HG03159 (cell line): ENCODE data around the gene TAF3.
"Not testable (repeated sequence)": the region's sequence is repeated elsewhere in the genome, so short reads cannot be mapped to it uniquely, and the experiment has no call there.

Experiments
- ATAC-seq: cut with Tn5 transposase; IDR thresholded peaks from one replicate; pipeline ENCODE4 v1.9.1; 2021; ENCODE audit warnings: mild to moderate bottlenecking, moderate library complexity; ENCODE audit not compliant: unreplicated experiment

Gene TAF3

DNA sequence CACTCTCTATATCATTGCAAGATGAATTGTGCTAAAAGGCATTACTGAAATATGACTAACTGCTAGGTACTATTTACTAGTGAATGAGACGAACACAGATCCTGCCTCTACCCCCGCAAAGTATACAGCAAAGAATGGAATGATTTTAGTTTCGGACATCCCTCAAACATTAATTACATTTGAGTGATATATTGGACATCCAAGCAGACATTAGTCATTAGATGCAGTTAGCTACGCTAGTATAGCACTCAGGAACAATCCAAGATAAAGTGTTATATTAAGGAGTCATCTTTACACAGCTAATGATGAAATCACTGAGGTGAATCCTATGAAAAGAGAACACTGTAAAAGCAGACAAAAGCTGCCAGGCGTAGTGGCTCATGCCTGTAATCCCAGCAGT lies 7.3 kb upstream of the TAF3 start:
- ATAC-seq, result no peak

DNA sequence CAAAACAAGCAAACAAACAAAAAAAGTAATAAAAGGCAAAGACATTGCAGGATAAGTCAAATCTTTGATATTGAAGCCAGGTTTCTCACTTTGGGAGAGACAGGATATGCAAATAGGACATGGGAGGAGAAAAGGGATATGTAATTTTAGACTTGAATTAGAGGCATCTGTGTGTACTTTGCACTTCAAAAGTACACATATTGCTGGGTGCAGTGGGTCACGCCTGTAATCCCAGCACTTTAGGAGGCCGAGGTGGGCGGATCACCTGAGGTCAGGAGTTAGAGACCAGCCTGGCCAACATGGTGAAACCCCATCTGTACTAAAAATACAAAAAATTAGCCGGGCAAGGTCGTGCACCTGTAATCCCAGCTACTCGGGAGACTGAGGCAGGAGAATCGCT lies 6.6 kb upstream of the TAF3 start:
- ATAC-seq, result not testable (repeated sequence)

DNA sequence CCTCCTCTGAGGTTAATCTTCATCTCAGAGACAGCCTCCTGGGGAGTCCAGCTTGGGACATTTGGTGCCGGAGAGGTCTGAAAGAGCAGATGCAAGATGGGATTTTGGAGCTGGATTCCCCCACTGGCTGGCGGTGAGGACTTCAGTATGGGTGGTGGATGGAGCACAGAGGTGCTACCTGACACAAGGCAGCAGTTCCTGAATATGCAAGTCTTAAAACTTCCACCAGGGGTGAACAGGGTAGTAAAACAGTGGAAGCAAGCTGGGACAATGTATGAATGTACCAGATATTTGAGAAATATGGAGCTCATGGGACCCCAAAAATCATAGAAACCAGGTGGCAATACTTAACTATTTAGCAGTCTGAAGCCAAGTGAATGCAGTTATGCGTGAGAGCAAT lies 4.8 kb upstream of the TAF3 start:
- no peak for ATAC-seq

DNA sequence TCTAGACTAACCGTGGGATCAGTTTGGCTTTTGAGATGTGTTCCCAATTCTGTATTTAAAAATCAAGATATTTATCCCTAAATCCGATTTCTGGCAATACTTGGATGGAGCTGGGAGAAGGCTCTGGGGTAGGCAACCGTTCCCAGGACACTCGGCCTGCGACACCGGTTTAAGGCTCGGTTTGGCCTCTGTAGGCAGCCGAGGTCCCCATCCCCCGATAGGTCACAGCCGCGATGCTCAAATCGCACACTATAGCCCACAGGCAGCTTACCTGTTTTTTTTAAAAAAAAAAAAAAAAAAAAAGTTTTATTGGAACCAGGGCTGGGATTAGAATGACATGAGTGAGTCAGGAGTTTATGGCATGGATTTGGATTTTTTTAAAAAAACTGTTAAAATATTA lies 729 bp upstream of the TAF3 start:
- ATAC-seq, result no peak

DNA sequence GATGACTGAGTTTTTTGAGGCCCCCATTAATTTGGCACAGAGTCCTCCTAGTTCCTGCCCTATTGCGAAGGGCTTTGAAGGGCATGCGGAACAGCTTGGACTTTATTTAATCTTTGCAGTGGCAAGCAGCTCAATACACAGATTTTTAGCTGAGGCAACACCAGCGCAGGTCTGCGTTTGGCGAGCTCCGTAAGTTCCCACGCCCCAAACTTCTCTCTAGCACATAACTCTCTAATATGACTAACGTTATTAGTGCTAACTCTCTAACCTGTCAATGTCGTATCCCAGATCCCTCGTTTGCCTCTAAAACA lies 366 bp upstream of the TAF3 start:
- peak; percentile 23 for ATAC-seq

DNA sequence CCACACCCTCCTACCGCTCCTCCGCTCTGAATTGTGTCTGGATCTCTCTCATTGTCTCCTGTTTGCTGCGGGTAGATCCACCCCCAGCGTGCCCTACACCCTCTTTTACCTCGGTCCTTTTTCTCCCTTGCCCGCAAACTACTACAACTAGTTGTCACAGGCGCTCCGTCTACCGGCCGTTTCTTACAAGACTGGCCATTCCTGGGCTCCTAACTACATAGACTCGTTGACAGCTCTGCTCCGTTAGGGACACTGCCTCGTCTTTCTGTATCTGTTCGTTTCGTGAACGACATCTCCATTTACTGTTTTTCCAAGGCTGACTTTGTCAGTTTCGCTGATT lies 786 bp downstream of the TAF3 start:
- ATAC-seq, result peak; percentile 40

DNA sequence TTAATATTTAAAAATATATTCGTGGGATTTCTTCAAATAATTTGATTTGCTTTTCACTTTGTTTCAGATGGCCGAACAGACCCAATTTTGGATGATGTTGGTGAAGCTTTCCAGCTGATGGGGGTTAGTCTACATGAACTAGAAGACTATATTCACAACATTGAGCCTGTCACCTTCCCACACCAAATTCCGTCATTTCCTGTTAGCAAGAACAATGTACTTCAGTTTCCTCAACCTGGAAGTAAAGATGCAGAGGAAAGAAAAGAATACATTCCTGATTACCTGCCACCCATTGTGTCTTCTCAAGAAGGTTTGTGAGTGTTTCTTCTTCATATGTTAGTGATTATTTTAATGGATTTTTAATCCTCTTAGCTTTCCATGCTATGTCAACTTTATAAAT lies 5.9 kb downstream of the TAF3 start:
- no peak for ATAC-seq

DNA sequence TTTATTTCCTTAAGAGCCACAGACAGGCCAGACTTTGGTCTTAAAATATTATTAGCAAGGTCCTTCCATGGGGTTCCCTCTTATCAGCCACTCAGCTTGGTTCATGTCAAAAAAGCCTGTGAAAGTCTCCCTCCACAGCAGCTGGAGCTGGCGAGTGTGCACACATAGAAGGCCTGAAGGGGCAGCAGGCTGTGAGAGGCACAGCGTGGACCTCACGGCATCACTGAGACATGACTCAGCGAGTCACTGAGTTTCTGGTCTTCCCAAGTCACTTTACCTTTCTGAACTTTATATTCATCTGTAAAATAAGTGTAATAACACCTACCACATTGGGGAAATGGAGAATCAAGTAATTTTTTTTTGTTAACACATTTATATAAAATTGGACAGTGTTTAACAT lies 8.7 kb downstream of the TAF3 start:
- no peak for ATAC-seq

DNA sequence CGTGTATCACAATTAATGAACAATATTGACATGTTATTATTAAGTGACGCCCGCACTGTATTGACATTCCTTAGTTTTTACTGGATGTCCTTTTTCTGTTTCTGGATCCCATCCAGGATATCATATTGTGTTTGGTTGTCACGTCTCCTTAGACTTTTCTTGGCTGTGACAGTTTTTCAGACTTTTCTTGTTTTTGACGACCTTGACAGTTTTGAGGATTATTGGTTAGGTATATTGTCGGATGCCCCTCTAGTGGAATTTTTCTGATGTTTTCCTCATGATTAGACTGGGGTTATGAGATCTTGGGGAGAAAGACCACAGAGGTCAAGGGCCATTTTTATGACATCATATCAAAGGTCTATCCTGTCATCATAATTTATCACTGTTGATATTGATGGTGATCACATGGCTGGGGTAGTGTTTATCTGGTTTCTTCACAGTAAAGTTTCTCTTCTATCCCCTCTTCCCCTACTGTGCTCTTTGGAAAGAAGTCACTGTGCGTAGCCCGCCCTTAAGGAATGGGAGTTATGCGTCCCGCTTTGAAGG lies 11.1 kb downstream of the TAF3 start:
- ATAC-seq, result no peak

DNA sequence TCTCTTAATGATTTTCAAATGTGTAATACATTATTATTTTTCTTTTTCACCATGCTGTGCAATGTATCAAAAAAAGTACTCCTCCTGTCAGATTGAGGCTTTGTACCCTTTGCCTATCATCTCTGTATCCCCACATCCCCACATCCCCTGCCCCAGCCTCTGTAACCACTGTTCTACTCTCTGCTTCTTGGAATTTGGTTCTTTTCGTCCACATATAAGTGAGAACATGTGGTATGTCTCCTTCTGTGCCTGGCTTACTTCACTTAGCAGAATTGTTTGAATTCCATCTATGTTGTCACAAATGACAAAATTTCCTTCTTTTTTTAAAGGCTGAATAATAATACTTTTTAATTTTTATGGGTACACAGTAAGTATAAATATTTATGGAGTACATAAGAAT lies 13.8 kb downstream of the TAF3 start:
- no peak for ATAC-seq

DNA sequence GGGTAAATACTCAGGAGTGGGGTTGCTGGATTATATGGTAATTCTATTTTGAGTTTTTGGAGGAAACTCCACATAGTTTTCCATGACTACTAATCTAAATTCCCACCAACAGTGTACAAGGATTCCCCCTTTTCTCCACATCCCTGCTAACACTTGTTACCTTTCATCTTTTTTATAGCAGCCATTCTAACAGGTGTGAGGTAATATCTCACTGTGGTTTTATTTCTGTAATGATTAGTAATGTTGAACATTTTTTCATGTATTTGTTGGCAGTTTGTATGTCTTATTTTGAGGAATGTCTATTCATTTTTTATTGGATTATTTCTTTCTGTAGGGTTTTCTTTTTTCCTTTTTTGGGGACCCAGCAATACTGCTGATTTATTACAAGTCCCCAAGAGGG lies 14.9 kb downstream of the TAF3 start:
- no peak for ATAC-seq

DNA sequence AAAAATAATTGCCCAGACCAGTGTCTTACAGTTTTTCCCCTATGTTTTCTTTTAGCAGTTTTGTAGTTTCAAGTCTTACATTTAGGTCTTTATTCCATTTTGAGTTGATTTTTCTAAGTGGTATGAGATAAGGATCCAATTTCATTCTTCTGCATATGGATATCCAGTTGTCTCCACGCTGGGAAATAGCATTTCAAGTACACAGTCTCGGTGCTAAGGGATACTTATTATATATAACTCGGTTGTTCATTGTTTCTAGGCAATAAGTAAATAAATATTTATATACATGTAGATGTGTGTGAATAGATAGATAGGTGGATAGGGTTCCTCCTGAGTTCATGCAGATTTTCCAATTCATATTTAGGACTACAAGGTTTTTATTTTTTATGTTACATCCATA lies 16.0 kb downstream of the TAF3 start:
- ATAC-seq, result no peak

DNA sequence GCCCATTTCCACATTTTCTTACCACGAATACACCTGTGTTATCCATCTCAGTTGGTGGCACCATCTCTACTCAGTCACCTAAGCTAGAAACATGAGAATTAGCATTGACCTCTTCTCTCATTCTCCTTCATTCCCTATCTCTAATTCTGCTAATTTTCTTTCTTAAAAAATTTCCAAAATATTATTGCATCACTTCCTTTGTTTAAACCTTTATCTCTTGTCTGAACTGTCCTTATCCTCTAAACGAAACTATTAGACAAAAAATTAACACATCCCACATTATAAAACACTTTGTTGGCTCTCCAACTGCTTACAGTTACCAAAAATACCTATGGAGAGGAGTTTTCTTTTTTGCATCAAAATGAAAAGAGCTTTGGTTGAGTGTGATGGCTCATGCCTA lies 18.3 kb downstream of the TAF3 start:
- ATAC-seq, result no peak

DNA sequence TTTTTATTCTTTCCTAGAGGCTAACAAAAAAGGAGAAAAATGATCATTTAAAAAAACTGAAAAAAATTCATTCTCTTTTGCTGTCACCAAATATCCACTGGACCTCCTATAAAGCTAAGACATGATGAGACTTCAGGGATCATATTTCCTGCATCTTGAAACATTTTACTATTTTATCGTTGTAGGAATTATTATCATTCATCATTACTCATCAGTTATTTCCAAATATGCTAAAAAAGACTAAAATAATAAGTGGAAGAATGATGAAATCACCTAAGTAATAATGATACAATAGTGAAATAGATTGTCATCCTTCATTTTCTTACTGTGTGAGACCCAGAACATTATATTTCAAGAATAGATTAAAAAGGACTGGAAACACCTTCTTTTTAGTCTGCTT lies 28.3 kb downstream of the TAF3 start:
- no peak for ATAC-seq

DNA sequence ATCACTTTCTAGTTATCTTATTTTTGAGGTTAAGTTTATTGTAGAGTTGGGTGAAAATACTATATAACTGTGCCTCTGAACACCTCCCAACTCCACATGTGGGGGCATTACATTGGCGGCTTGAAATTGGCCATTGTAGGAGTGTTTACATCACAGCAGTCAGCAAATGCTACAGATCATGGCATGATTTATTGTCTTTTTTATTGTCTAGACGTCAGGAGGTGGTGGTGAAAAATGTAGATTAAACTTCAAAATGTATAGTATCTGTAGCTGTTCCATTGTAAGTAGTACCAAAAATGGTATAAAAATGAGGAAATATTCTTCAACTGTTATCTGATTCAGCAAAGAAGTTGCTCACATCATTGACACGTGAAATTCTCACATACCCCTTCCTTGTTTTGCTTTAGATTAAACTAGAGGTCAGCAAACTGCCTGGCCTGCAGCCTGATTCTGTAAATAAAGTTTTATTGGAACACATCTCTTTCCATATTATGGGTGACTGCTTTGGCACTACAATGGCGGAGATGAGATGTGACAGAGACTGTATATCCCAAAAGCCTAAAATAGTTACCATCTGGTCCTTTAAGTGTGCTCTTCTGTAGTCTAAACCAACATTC lies 35.0 kb downstream of the TAF3 start:
- no peak for ATAC-seq

DNA sequence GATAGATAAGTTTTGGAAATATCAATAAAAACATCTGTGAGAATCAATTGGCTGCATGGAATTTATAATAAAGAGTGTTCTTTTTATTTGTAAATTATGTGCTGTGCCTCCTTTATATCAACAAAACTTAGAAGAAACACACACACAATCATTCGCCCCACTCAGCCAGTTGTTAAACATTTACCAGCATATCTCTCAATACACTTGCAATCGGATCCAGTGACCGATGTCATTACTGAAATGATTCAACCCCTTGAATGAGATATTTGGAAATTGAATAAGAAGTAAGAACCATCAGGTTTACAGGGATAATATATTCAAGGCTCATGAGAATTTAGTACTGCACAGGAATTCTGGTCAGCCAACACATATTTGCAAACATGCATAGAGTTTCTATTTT lies 35.6 kb downstream of the TAF3 start:
- no peak for ATAC-seq

DNA sequence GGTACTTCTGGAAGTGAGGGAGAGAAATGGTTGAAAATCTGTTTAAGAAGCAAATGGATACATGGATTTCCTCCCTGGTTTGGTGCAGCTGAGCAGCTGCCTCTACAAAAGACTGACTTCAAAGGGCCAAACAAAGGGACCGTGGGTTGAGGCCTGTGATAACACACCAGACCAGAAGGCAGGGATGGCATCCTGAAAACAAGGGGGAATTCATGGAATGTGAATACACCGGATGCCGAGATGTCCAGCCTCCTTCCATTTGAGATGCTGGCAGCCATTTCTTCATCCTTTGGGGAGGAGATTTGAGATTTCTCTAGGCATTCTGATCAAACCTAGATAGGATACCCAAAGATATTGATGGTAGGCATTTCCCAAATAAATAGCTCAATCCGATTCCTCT lies 36.9 kb downstream of the TAF3 start:
- ATAC-seq, result no peak

DNA sequence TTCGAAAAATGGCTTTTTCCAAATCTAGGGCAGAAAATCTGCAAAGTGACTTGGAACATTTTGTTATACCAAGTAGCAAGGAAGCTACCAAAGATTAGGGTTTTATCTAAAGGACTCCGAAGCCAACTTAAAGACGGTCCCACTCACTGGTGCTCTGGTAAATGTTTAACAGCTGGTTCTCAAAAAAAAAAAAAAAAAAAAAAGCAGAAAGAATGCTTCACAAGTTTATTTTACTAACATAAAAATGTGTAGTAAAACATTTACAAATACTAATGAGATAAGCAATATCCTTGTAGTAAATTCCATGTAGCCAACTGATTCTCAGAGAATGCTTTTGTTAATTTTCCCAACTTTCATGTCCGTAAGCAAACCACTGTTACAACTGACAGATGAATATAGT lies 38.4 kb downstream of the TAF3 start:
- ATAC-seq, result no peak

DNA sequence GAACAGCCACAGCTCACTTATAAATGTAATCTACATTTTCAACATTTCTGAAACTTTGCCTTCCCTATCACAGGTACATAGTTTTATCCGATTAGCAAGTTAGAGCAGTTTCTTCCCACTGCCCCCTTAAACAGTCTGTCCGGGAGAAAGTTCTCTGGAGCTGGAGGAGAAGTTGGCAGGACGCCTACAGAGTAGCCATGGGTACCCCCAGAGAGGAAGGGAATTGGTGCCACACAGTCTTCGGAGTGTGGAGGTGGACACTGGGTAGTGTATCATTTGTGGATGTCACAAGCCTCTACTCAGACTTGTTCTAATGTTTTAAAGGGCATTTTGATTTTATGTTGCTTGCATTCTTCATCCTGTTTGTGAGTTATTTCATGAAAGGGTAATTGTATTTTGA lies 39.0 kb downstream of the TAF3 start:
- ATAC-seq, result no peak

DNA sequence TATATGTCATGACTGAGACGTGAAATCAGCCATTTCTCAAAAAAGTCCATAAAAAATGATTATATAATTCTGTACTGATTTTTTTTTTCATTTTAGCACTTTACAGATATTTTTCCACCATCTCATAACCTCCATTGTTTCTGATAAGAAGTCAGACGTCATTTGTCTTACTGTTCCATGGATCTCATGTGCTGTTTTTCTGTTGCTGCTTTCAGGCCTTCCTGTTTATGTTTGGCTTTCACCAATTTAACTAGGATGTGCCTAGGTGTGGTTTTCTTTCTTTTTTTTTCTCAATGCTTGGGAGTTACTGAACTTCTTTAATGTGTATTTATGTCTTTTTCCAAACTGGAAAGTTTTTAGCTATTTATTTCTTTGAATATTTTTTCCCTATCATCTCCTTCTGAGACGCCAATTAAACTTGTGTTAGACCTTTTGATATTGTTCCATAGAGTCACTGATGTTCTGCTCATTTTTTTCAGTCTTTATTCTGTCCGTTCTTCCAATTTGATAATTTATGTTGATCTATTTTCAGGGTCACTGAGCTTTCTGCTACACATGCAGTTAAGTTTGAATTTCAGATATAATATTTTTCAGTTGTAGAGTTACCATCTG lies 43.3 kb downstream of the TAF3 start:
- no peak for ATAC-seq

DNA sequence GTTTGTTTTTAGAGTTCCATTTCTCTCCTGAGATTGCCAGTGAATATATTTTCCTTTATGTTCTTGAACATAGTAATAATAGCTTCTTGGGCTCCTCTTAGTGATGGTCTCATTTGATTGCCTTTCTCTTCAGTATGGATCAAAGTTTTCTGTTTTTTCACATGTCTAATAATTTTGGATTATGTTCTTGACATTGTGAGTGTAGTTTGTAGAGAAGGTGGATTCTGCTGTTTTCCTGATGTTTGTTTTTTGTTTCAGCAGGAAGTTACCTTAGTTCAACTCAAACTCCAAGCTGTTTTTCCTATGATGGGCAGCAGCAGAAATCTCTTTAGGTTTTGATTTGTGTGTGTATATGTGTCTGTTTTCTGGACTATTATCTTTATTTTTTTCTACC lies 43.8 kb downstream of the TAF3 start:
- ATAC-seq, result no peak

DNA sequence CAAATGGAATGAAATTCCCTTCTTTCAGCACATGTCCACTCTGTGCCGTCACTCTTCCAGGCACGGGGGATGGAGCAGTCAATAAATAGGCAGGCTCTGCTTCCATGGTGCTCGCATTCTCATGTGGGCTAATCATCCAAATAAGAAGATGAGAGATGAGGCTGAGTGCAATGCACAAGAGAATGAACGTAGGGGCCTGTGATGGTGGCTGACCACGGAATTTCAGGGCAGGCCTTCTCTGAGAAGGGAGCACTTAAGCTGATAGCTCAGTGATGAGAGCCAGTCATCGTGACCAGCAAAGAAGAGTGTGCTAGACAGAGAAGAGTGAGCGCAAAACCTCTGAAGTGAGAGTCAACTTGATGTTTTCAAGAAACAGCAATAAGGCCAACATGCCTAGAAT lies 47.9 kb downstream of the TAF3 start:
- ATAC-seq, result no peak

DNA sequence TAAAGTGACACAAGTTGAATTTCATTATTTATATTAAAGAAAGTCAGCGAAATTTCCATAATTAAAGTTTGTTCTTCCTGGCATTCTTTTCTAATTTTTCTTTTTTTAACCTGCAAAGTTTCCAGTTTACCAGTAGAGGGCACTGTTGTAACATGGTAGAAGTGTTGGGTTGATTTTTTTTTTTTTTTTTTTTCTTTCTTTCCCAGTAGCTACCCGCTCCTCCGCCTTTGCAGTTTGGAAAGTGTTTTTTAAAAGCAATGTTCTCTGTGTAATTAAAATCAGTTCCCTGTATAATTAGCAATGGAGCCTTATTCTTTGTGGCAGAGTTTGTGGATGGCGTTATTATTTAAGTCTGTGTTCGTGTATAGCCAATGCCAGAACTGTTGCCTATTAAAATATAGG lies 53.7 kb downstream of the TAF3 start:
- ATAC-seq, result no peak
